ENCODE measurements around the gene KRTAP10-3. TPM values are rescaled to one million over a fixed set of nuclear protein-coding genes. Genes with fewer than 3 reads are reported as not detected.

Gene KRTAP10-3
- total and polyA plus RNA-seq, 2 of the 13 experiments (the other 11 are each of a cell fraction or from before 2014, with no cell fraction given), result not detected

GRCh38 chr21:44578371-44579055, 19.9 kb upstream of the KRTAP10-3 start:
- no peak for ATAC-seq
- intact Hi-C loops (cut with micrococcal nuclease; ENCODE audit: unreplicated experiment), result no loop called here
- Histone ChIP-seq H3K36me3 (replicated peaks in 1 of 2; ENCODE audit: control insufficient read depth in 1 of 2, insufficient read depth in 2 of 2, low read length in 2 of 2) (no peaks in the 10 kb centered on the region), H3K27me3 (ENCODE audit: control insufficient read depth in 1 of 2, insufficient read depth in 2 of 2, low read length in 2 of 2) (no peaks in the 10 kb centered on the region), H3K9ac (ENCODE audit: insufficient read depth, low read depth, low read length) (no peak overlapping the region), H3K9me3 (ENCODE audit: low read length) (peaks cover 13% of the 10 kb centered on the region), H3K4me2 (ENCODE audit: low read depth, low read length) (no peak overlapping the region), H3K4me3 (replicated peaks in 1 of 3; ENCODE audit: insufficient read depth in 1 of 3, low read depth in 2 of 3, low read length in 3 of 3) (no peak overlapping the region), H3K27ac (ENCODE audit: extremely low read length, insufficient read depth, low read length) (no peak overlapping the region), H3K4me1 (ENCODE audit: insufficient read depth, low read length) (peaks cover 20% of the 10 kb centered on the region), H4K20me1 (ENCODE audit: insufficient read depth, low read length) (no peaks in the 10 kb centered on the region), H2AFZ (ENCODE audit: low read length) (no peak overlapping the region), H3K79me2 (ENCODE audit: insufficient read depth, low read length) (no peaks in the 10 kb centered on the region)
- BruUV-seq (replicated peaks), result no TSS peak
- FAIRE-seq, result no peak
- DNase-seq (ENCODE audit: low spot score), result no peak
- 39% methylated on average over 7 of the region's 17 CpGs for WGBS (ENCODE audit: low lambda C conversion rate)
- in situ Hi-C loops (cut with HindIII; ENCODE audit: extremely low pct_ligation_motif_present, low pct_unique_long_range_greater_than_20kb), result no loop called here
- ChIA-PET POLR2A (no interaction called here), CTCF (ENCODE audit: low intra/inter-chr PET ratio, low total read pairs) (no interaction called here)
- no peak for TF ChIP-seq MEIS1 (CRISPR knock-in tag; IDR thresholded peaks at IDR 0.05; ENCODE audit: borderline replicate concordance)
- TF ChIP-seq PATZ1 (CRISPR knock-in tag; IDR thresholded peaks at IDR 0.05), result no peak
- TF ChIP-seq BCL3 (CRISPR knock-in tag; IDR thresholded peaks at IDR 0.05), result no peak
- TF ChIP-seq ZMAT5 (CRISPR knock-in tag; IDR thresholded peaks at IDR 0.05; ENCODE audit: borderline replicate concordance, low read depth), result no peak
- no peak for TF ChIP-seq ZFY (CRISPR knock-in tag; IDR thresholded peaks at IDR 0.05)
- TF ChIP-seq MYPOP (CRISPR knock-in tag; IDR thresholded peaks at IDR 0.05), result no peak
- no peak for TF ChIP-seq ZFP91 (CRISPR knock-in tag; IDR thresholded peaks at IDR 0.05; ENCODE audit: borderline replicate concordance)
- TF ChIP-seq RBM22 (optimal IDR thresholded peaks at IDR 0.05; ENCODE audit: low read length), result no peak
- no peak for TF ChIP-seq GMEB2 (CRISPR knock-in tag; IDR thresholded peaks at IDR 0.05; ENCODE audit: low read depth)
